Smooth muscle cell (in vitro differentiated cells): ENCODE results near the gene PPP2R5E. TPM values are rescaled to one million over a fixed set of nuclear protein-coding genes. Genes with fewer than 3 reads are reported as not detected.

Experiments
- DNase-seq: peaks from one replicate; lab custom pipeline; 2025; ENCODE audit not compliant: unreplicated experiment; lab: John Stamatoyannopoulos, UW
- H2AFZ ChIP-seq: fragments of 200-600 bp; sonication (generic); 2 replicates; pipeline ENCODE4 v1.6.0; 2016; ENCODE audit warnings: antibody characterized with exemption, low read depth, mild to moderate bottlenecking
- H3F3A ChIP-seq: fragments of 200-600 bp; sonication (generic); 2 replicates; pipeline ENCODE4 v1.6.0; 2017; ENCODE audit warnings: antibody characterized with exemption, low read depth
- H3K27ac ChIP-seq: fragments of 200-600 bp; sonication (generic); 2 replicates; pipeline ENCODE4 v1.5.1; 2016; ENCODE audit warnings: low read depth, mild to moderate bottlenecking
- H3K27me3 ChIP-seq: fragments of 200-600 bp; sonication (generic); 2 replicates; pipeline ENCODE4 v1.6.1; 2016; ENCODE audit warnings: low read depth, mild to moderate bottlenecking
- H3K36me3 ChIP-seq: fragments of 200-600 bp; sonication (generic); 2 replicates; pipeline ENCODE4 v1.5.1; 2016; ENCODE audit warnings: low read depth
- H3K4me1 ChIP-seq: fragments of 200-600 bp; sonication (generic); 2 replicates; pipeline ENCODE4 v1.5.1; 2016; ENCODE audit warnings: low read depth
- H3K4me2 ChIP-seq: fragments of 200-600 bp; sonication (generic); 2 replicates; pipeline ENCODE4 v1.6.0; 2016; ENCODE audit warnings: mild to moderate bottlenecking
- H3K4me3 ChIP-seq: fragments of 200-600 bp; sonication (generic); 2 replicates; pipeline ENCODE4 v1.5.1; 2016; ENCODE audit warnings: mild to moderate bottlenecking
- H3K79me2 ChIP-seq: fragments of 200-600 bp; sonication (generic); 2 replicates; pipeline ENCODE4 v1.6.0; 2016; ENCODE audit warnings: low read depth, mild to moderate bottlenecking
- H3K9ac ChIP-seq: fragments of 200-600 bp; sonication (generic); 2 replicates; pipeline ENCODE4 v1.6.0; 2016; ENCODE audit warnings: low read depth
- H3K9me3 ChIP-seq: fragments of 200-600 bp; sonication (generic); replicated peaks from 2 replicates; pipeline ENCODE4 v1.5.1; 2016; ENCODE audit warnings: low read depth
- H4K20me1 ChIP-seq: fragments of 200-600 bp; sonication (generic); 2 replicates; pipeline ENCODE4 v1.6.0; 2016; ENCODE audit warnings: low read depth
- CTCF ChIP-seq: fragments of 200-600 bp; sonication (generic); IDR thresholded peaks from 2 replicates; pipeline ENCODE4 v1.5.1; 2017; ENCODE audit warnings: borderline replicate concordance, mild to moderate bottlenecking, antibody characterized with exemption; ENCODE audit not compliant: insufficient read depth, poor library complexity, severe bottlenecking
- WGBS: methylation state at CpG from one replicate; pipeline ENCODE4 v1.1.7; 2016; ENCODE audit warnings: low lambda C conversion rate; 5-methylcytosine and 5-hydroxymethylcytosine counted together
- polyA plus RNA-seq: library from polyadenylated mRNA; unstranded; fragments of >200 nt; fragmentation: Nextera tagmentation; extraction: Ambion mirVana; gene quantifications from 2 replicates; pipeline ENCODE4 v1.2.1, GENCODE V29; 2016
- total RNA-seq: library from RNA; depleted of rRNA; stranded (reverse); fragments of >200 nt; gene quantifications from 2 replicates; pipeline ENCODE4 v1.2.3, GENCODE V29; 2014

The PPP2R5E gene
- total and polyA plus RNA-seq, 2 experiments from 2014 or later = 31.7 to 47.7 TPM

DNA sequence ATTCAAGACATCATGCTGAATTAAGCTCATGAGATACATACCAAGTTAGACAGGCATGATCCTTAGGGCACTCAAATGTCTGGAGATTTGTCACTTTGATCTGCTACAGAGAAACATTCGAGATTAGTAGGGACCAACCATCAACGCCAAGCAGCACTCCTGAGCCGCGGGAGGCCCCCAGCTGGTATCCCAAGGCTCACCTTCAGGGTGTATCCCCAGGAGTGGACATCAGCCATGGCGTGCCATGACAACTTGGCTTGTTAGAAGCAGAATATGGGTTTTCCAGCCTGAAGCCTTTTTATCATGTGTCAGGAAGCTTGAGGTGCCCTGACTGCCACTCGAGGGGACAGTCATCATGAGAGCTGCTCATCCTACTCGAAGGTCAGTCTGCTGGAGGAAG lies 185.3 kb downstream of the PPP2R5E start:
- no peak overlapping the region for H2AFZ ChIP-seq
- no peaks in the 10 kb centered on the region for H3K36me3 ChIP-seq
- no peaks in the 10 kb centered on the region for H3K27me3 ChIP-seq
- H4K20me1 ChIP-seq = no peaks in the 10 kb centered on the region
- H3K4me1 ChIP-seq = no peaks in the 10 kb centered on the region
- H3F3A ChIP-seq = no peaks in the 10 kb centered on the region
- no peak for TF ChIP-seq CTCF
- H3K27ac ChIP-seq = no peak overlapping the region
- no peak overlapping the region for H3K4me2 ChIP-seq
- no peak overlapping the region for H3K9ac ChIP-seq
- no peaks in the 10 kb centered on the region for H3K9me3 ChIP-seq
- no peak overlapping the region for H3K4me3 ChIP-seq
- DNase-seq = no peak
- WGBS = 96% methylated on average over 7 of the region's 7 CpGs
- H3K79me2 ChIP-seq = no peaks in the 10 kb centered on the region

- TF ChIP-seq CTCF = no peak
- Histone ChIP-seq H4K20me1 (no peaks in the 10 kb centered on the region), H2AFZ (no peak overlapping the region), H3K27me3 (no peaks in the 10 kb centered on the region), H3K9ac (no peak overlapping the region), H3K79me2 (no peaks in the 10 kb centered on the region), H3K4me3 (no peak overlapping the region), H3K36me3 (no peaks in the 10 kb centered on the region), H3K27ac (no peak overlapping the region), H3K4me2 (no peak overlapping the region), H3K9me3 (no peaks in the 10 kb centered on the region), H3K4me1 (peaks cover 12% of the 10 kb centered on the region), H3F3A (no peaks in the 10 kb centered on the region)
- no peak for DNase-seq
- whole genome bisulfite sequencing = 72% methylated on average over 3 of the region's 3 CpGs
Observed at GRCh38 chr14:63345826-63346225, 197.4 kb downstream of the PPP2R5E start.

GRCh38 chr14:63344336-63344735 lies 198.8 kb downstream of the PPP2R5E start:
- no peaks in the 10 kb centered on the region for H3K36me3 ChIP-seq
- H4K20me1 ChIP-seq = no peaks in the 10 kb centered on the region
- no peaks in the 10 kb centered on the region for H3K79me2 ChIP-seq
- 72% methylated on average over 4 of the region's 4 CpGs for WGBS
- no peaks in the 10 kb centered on the region for H3K27me3 ChIP-seq
- H2AFZ ChIP-seq = no peak overlapping the region
- no peak overlapping the region for H3K27ac ChIP-seq
- peaks cover 12% of the 10 kb centered on the region for H3K4me1 ChIP-seq
- H3K9ac ChIP-seq = no peak overlapping the region
- no peak overlapping the region for H3K4me2 ChIP-seq
- H3K9me3 ChIP-seq = no peaks in the 10 kb centered on the region
- no peak overlapping the region for H3K4me3 ChIP-seq
- no peak for DNase-seq
- no peak for TF ChIP-seq CTCF
- H3F3A ChIP-seq = no peaks in the 10 kb centered on the region

- no peak overlapping the region for H3K4me3 ChIP-seq
- no peak overlapping the region for H3K9ac ChIP-seq
- peaks cover 12% of the 10 kb centered on the region for H3K4me1 ChIP-seq
- H3K27ac ChIP-seq = no peak overlapping the region
- no peak for DNase-seq
- H3K36me3 ChIP-seq = no peaks in the 10 kb centered on the region
- H3F3A ChIP-seq = no peaks in the 10 kb centered on the region
- no peak overlapping the region for H3K4me2 ChIP-seq
- WGBS = 100% methylated on average over 1 of the region's 1 CpG
- TF ChIP-seq CTCF = no peak
- H4K20me1 ChIP-seq = no peaks in the 10 kb centered on the region
- H2AFZ ChIP-seq = no peak overlapping the region
- H3K79me2 ChIP-seq = no peaks in the 10 kb centered on the region
- H3K27me3 ChIP-seq = no peaks in the 10 kb centered on the region
- no peaks in the 10 kb centered on the region for H3K9me3 ChIP-seq
Observed at GRCh38 chr14:63343878-63344277, 199.3 kb downstream of the PPP2R5E start.
